Ectodermal cell (in vitro differentiated cells): Measurements from ENCODE around the gene SAE1.
A peak's percentile ranks its signal among the peaks of the same experiment; 100 is the strongest.

Experiments
- H3K27ac ChIP-seq: 2 replicates; pipeline ENCODE4 v1.7.0; 2013; ENCODE audit warnings: mild to moderate bottlenecking, low read depth, low read length; ENCODE audit not compliant: insufficient read depth, poor library complexity, severe bottlenecking
- H3K27me3 ChIP-seq: 2 replicates; pipeline ENCODE4 v1.7.0; 2013; ENCODE audit warnings: mild to moderate bottlenecking, low read length; ENCODE audit not compliant: insufficient read depth, control insufficient read depth, poor library complexity, severe bottlenecking
- H3K36me3 ChIP-seq: one replicate; pipeline ENCODE4 v1.7.0; 2013; ENCODE audit warnings: low read length; ENCODE audit not compliant: control insufficient read depth, insufficient read depth
- H3K4me1 ChIP-seq: one replicate; pipeline ENCODE4 v1.7.0; 2013; ENCODE audit warnings: low read length; ENCODE audit not compliant: control insufficient read depth, insufficient read depth
- H3K4me3 ChIP-seq: 2 replicates; pipeline ENCODE4 v1.7.0; 2013; ENCODE audit warnings: low read depth, low read length, control low read depth; ENCODE audit not compliant: insufficient read depth
- H3K9me3 ChIP-seq: 2 replicates; pipeline ENCODE4 v1.7.0; 2013; ENCODE audit warnings: mild to moderate bottlenecking, low read length, moderate library complexity; ENCODE audit not compliant: control insufficient read depth
- WGBS, 2 experiments: methylation state at CpG; one replicate each; pipeline ENCODE4 v1.1.7; 2013; ENCODE audit warnings: missing lambda C conversion rate in 2 of 2; 5-methylcytosine and 5-hydroxymethylcytosine counted together

Gene SAE1

DNA sequence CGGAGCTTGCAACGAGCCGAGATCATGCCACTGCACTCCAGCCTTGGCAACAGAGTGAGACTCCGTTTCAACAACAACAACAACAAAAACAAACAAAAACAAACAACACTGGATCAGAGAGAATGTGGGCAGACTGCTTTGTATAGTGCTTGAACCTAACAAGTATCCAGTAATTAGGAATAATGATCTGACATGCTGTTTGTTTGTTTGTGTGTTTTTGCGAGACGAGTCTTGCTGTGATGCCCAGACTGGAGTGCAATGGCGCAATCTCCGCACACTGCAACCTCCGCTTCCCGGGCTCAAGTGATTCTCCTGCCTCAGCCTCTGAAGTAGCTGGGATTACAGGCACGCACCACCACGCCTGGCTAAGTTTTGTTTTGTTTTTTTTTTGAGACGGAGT lies 14.0 kb downstream of the SAE1 start:
- no peak overlapping the region for H3K27ac ChIP-seq
- WGBS, 2 experiments: 95 to 97% methylated on average over 13 of the region's 13 CpGs
- H3K4me1 ChIP-seq: no peaks in the 10 kb centered on the region
- peaks cover 32% of the 10 kb centered on the region for H3K36me3 ChIP-seq
- H3K4me3 ChIP-seq: no peak overlapping the region
- H3K9me3 ChIP-seq: no peaks in the 10 kb centered on the region
- no peaks in the 10 kb centered on the region for H3K27me3 ChIP-seq

DNA sequence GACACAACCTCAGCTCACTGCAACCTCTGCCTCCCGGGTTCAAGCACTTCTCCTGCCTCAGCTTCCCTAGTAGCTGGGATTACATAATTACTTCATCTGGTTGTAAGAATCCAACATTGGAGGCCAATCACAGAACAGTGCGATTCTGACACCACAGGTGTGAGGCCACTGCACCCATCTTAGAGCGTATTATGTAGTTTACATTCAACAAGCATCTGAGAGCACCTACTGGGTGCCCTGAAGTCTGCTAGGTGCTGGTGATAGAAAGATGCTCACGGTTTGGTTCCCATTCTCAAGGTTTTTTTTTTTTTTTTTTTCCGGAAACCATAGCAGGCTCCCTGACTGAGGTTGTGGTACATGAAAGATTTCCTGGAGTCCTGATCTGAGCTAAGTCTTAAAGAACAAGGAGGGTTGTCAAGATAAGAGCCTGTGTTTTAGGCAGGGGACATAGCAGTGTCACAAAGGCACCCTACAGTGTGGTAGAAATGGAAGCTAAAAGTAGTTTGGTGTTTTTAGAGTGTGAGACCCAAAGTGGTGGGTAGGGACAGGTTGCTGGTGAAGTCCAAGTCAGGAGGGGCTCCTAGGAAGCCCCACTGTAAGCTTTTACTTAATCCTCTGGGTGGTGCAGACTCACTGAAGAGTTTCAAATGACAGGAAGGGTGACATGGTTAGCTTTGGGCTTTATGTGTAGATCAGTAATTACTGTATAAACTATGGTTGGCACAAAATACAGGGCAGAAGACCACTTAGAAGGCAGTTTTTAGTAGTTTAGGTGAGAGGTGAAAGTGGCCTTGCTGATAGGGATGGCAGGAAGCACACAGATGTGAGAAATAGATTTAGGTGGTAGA lies 15.2 kb downstream of the SAE1 start:
- H3K27ac ChIP-seq: no peak overlapping the region
- no peaks in the 10 kb centered on the region for H3K4me1 ChIP-seq
- 94 to 95% methylated on average over 5 of the region's 5 CpGs for WGBS, 2 experiments
- no peaks in the 10 kb centered on the region for H3K9me3 ChIP-seq
- H3K36me3 ChIP-seq: peaks cover 37% of the 10 kb centered on the region
- H3K27me3 ChIP-seq: no peaks in the 10 kb centered on the region
- no peak overlapping the region for H3K4me3 ChIP-seq

DNA sequence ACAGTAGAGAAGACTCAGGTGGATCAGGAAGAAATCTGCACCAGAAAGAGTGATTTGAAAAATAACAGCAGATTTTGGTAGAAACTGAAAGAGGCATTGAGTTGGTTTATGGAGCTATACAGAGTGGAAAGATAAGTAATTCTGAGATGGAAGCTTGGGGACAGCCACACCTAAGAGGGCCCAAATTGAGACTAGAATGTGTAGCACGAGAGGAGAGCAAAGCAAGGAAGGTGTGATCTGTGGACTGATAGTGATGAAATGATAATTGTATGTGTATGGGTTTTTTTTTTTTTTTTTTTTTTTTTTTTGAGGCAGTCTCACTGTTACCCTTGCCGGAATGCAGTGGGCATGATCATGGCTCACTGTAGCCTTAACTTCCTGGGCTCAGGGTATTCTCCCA lies 16.3 kb downstream of the SAE1 start:
- Histone ChIP-seq H3K36me3 (peaks cover 47% of the 10 kb centered on the region), H3K27ac (no peak overlapping the region), H3K4me1 (no peaks in the 10 kb centered on the region), H3K9me3 (no peaks in the 10 kb centered on the region), H3K4me3 (no peak overlapping the region), H3K27me3 (no peaks in the 10 kb centered on the region)
- 85 to 94% methylated on average over 2 of the region's 2 CpGs for WGBS, 2 experiments

DNA sequence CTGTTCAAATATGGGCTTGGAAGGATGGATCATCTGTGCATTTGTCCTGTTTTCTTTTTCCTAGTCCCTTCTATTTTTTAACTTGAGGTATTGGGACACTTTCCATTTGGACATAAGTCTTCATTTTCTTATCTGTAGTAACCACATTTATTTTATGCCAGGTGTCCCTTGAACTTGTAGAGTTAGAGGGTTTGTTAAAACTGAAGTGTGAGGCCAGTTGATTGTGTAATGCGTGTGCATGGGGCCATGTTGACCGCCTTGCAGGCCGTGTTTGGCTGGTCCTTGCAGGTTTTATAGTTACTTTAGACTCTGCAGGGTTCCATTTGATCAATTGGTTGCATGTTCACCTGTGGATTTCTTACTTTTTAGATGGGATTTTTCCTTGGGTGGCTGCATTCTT lies 21.0 kb downstream of the SAE1 start:
- Histone ChIP-seq H3K9me3 (no peaks in the 10 kb centered on the region), H3K27me3 (no peaks in the 10 kb centered on the region), H3K4me3 (no peak overlapping the region), H3K4me1 (peaks cover 6% of the 10 kb centered on the region), H3K36me3 (peaks cover 63% of the 10 kb centered on the region), H3K27ac (no peak overlapping the region)
- 94 to 96% methylated on average over 3 of the region's 3 CpGs for WGBS, 2 experiments

DNA sequence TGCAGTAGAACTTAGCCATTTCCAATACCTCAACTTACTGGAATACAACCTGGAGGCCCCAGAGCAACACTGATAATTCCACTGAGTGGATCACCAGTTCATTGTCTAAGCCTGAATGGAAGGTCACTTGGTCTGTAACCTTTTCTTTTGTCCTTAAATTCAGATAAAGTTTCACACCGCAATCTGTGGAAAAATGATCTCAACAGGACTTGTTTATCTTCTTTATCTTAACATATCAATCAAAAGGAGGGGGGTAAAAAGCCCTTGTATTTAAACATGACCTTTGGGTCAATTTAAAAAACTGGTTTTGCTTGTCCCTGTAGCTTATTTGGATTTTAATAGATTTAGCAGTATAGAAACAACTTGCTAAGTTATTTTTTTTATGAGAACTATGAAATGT lies 21.6 kb downstream of the SAE1 start:
- Histone ChIP-seq H3K36me3 (peaks cover 57% of the 10 kb centered on the region), H3K27ac (no peak overlapping the region)
- 90% methylated on average over 1 of the region's 1 CpG; no CpG with 5 or more reads in 1 of the 2 experiments for WGBS, 2 experiments

DNA sequence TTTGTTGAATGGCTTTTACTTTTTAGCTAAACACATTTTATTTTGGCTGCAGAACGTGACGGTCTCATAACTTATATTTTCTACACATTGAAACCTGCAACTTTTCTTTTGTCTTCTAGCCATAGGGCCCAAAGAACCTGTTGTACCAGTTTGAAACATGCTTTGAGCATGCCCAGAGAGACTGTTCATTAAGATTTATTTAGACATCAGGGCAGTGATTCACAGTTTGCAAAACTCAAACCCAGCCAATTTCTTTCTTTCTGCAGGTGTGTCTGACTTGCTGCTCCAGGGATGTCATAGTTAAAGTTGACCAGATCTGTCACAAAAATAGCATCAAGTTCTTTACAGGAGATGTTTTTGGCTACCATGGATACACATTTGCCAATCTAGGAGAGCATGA lies 22.0 kb downstream of the SAE1 start:
- H3K27me3 ChIP-seq: no peaks in the 10 kb centered on the region
- H3K27ac ChIP-seq: no peak overlapping the region
- no peak overlapping the region for H3K4me3 ChIP-seq
- H3K4me1 ChIP-seq: peaks cover 6% of the 10 kb centered on the region
- peaks cover 55% of the 10 kb centered on the region for H3K36me3 ChIP-seq
- no peaks in the 10 kb centered on the region for H3K9me3 ChIP-seq
- 93 to 96% methylated on average over 2 of the region's 2 CpGs for WGBS, 2 experiments

More for the DNA sequence above, 21.6 kb downstream of the SAE1 start:
- H3K9me3 ChIP-seq: no peaks in the 10 kb centered on the region
- H3K27me3 ChIP-seq: no peaks in the 10 kb centered on the region
- H3K4me1 ChIP-seq: peaks cover 6% of the 10 kb centered on the region
- no peak overlapping the region for H3K4me3 ChIP-seq

DNA sequence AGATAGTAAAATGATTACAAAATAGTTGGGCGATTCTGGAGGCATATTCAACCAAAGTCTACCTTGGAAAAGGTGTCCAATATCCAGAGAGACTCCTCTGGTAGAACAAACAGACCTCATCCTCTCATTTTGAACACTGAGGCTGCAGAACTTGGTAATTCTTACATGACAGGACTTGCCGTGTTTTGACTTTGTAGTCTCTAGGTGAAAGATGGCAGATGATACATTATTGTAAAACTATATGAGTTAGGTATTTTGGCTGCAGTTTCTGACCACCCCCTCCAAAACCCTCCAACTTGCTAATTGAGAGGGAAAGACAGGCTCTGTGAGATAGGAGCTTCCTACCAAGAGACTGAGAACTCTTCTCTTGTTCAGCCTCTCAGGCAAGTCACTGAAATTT lies 22.6 kb downstream of the SAE1 start:
- H3K27ac ChIP-seq: no peak overlapping the region
- H3K36me3 ChIP-seq: peaks cover 57% of the 10 kb centered on the region
- no peak overlapping the region for H3K4me3 ChIP-seq
- peaks cover 12% of the 10 kb centered on the region for H3K4me1 ChIP-seq
- whole genome bisulfite sequencing, 2 experiments: 86 to 90% methylated on average over 2 of the region's 2 CpGs
- no peaks in the 10 kb centered on the region for H3K27me3 ChIP-seq
- no peaks in the 10 kb centered on the region for H3K9me3 ChIP-seq

DNA sequence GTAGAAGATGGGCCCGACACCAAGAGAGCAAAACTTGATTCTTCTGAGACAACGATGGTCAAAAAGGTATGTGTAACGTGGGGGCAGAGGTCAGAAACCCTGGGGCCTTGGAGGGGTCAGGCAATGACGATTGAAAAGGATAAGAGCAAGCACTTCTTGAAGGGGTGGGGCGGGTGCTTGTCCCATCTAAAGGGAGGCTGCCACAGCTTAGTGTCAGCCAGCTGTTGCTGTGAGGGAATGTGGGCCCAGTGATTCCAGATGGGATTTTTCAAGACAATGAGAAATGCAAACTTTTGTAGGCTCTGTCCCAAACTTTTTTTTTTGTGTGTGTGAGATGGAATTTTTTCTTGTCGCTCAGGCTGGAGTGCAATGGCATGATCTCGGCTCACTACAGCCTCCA lies 24.5 kb downstream of the SAE1 start:
- no peaks in the 10 kb centered on the region for H3K9me3 ChIP-seq
- peaks cover 67% of the 10 kb centered on the region for H3K36me3 ChIP-seq
- H3K27ac ChIP-seq: peak overlapping the region; percentile 27
- peaks cover 13% of the 10 kb centered on the region for H3K4me1 ChIP-seq
- H3K27me3 ChIP-seq: no peaks in the 10 kb centered on the region
- H3K4me3 ChIP-seq: no peak overlapping the region
- 63 to 77% methylated on average over 7 of the region's 7 CpGs for WGBS, 2 experiments

DNA sequence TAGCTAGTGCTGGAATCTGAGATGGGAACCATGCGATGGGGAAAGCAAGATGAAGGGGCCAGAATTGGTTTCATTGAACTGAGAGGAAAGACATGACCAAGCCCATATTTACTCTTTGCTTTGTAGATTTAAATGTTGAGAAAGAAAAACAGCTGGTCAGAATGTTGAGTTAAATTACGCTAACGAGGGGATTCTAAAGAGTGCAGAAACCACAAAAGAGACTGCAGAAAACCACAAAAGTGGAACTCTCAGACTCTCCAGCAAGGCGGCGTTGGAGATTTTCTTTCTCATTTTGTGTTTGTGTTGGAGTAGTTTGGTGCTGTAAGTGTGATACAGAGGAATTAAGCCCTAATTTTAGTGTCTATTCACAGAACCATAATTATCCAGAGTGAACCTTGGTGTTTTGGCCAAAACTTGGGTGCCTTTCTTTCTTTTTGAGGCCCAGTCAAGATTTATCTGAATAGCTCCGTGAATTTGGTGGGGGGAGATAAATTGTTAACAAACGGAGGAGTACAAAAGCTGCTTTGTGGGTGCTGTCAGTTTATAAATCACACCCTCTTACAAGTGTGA lies 26.3 kb downstream of the SAE1 start:
- Histone ChIP-seq H3K27ac (peak overlapping the region; percentile 95), H3K27me3 (no peaks in the 10 kb centered on the region), H3K36me3 (peaks cover 57% of the 10 kb centered on the region), H3K9me3 (no peaks in the 10 kb centered on the region), H3K4me3 (no peak overlapping the region), H3K4me1 (peaks cover 13% of the 10 kb centered on the region)
- 50 to 54% methylated on average over 7 of the region's 7 CpGs for WGBS, 2 experiments

DNA sequence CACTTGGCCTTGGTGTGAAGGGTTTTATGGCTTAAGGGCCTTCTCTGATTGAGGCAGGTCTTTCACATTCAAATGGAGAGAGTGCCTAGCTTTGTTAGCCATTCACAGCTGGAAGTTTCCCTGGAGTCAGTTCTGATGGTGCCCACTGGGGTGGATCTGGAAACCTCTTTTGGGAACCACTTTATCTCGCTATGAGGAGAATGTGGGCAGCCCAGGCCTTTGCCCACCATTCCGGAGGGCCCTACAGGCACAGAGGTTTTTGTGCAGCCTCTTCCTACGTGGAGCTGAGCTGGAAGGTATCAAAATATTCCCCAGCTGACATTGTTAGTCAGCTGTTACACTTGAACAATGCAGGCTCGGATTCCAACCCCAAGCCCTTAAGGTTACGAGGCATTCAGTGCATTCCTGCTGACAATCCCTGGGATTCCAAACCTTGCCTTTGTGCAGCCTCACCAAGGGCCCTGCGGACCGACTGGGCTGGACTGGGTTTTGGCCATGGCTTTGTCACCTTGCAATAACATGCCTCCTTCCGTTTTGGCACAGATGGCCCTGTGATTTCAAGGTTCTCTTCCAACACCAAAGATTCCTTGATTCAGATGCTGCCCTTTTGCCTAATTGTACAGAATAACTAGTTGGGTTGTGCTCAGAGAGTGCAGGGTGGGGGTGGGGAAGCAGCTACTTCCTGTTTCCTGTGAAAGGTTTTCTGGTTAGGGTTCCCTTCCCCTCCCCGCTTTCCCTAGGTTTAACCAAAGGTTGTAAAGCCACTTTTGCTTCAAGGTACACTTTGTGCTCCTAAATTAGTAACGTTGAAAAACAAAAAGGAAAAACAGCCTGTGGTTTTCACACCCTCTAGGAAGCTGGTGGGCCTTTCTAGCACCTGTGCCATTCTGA lies 27.0 kb downstream of the SAE1 start:
- no peaks in the 10 kb centered on the region for H3K27me3 ChIP-seq
- H3K27ac ChIP-seq: peak overlapping the region; percentile 95
- peaks cover 13% of the 10 kb centered on the region for H3K4me1 ChIP-seq
- 21 to 24% methylated on average over 10 of the region's 10 CpGs for WGBS, 2 experiments
- peaks cover 51% of the 10 kb centered on the region for H3K36me3 ChIP-seq
- H3K4me3 ChIP-seq: no peak overlapping the region
- H3K9me3 ChIP-seq: no peaks in the 10 kb centered on the region
